Epithelial cell of esophagus (primary cell): ENCODE measurements around the gene CACNA2D1.
A peak's percentile ranks its signal among the peaks of the same experiment; 100 is the strongest.
"Not testable (repeated sequence)": the region's sequence is repeated elsewhere in the genome, so short reads cannot be mapped to it uniquely, and the experiment has no call there.

Source experiments
- DNase-seq: peaks from one replicate; pipeline ENCODE4 v3.0.0; 2010; ENCODE audit warnings: low read depth
- H3K4me3 ChIP-seq: 2 replicates; pipeline ENCODE4 v1.5.1; 2011; ENCODE audit warnings: mild to moderate bottlenecking, low read length, control low read depth
- TF ChIP-seq, protein P1 (sequence below): IDR thresholded peaks from 2 replicates; pipeline ENCODE4 v1.5.1; 2011; ENCODE audit warnings: low read depth, mild to moderate bottlenecking, low read length, control low read depth, inconsistent platforms; ENCODE audit not compliant: insufficient read depth; ENCODE audit errors: missing control alignments

The CACNA2D1 gene

GRCh38 chr7:82017334-82017943 is 426.1 kb downstream of the CACNA2D1 start:
- TF ChIP-seq, protein P1, sequence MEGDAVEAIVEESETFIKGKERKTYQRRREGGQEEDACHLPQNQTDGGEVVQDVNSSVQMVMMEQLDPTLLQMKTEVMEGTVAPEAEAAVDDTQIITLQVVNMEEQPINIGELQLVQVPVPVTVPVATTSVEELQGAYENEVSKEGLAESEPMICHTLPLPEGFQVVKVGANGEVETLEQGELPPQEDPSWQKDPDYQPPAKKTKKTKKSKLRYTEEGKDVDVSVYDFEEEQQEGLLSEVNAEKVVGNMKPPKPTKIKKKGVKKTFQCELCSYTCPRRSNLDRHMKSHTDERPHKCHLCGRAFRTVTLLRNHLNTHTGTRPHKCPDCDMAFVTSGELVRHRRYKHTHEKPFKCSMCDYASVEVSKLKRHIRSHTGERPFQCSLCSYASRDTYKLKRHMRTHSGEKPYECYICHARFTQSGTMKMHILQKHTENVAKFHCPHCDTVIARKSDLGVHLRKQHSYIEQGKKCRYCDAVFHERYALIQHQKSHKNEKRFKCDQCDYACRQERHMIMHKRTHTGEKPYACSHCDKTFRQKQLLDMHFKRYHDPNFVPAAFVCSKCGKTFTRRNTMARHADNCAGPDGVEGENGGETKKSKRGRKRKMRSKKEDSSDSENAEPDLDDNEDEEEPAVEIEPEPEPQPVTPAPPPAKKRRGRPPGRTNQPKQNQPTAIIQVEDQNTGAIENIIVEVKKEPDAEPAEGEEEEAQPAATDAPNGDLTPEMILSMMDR: peak; percentile 59
- H3K4me3 ChIP-seq: no peak overlapping the region
- DNase-seq: peak; percentile 49

DNA sequence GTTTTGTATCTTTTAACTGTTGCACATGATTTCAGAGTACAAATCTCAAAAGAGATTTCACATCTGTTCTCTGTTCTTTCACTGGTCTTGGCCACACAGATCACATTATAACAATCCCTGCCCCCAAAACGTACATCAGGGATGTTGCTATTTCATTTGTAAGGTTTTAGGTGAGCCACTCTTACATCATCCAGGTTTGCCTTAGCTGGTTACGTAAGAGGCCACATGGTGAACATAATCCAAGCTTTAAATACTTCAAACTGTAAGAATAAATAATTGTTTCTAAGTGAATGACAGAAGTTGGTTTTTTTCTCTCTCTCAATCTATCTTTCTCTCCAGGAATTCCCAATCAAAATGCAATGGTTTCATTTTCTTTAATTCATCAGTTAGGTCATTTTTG is 427.8 kb downstream of the CACNA2D1 start:
- peak; percentile 74 for DNase-seq
- TF ChIP-seq, protein P1: no peak

GRCh38 chr7:82014574-82014973 is 429.0 kb downstream of the CACNA2D1 start:
- H3K4me3 ChIP-seq: not testable (repeated sequence)
- DNase-seq: peak; percentile 72

More for the DNA sequence above, 427.8 kb downstream of the CACNA2D1 start:
- H3K4me3 ChIP-seq: no peak overlapping the region

DNA sequence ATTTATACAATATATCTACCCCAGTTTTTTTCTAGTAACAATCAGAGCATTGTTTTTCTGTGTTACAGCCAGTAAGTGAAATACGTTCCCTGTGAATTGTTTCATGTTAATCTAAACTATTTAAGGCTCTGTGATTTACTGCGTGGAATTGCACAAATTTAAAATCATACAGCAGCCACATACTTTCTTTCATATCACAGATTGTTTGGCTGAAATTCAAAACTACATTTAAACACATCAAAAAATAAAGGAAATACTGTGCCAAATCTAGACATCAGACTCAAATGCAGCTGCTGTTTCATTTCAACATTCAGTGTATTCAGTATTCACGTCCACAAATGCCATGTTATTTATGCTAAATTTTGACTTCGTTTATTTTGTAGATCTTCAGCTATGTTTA is 431.1 kb downstream of the CACNA2D1 start:
- TF ChIP-seq, protein P1: no peak
- no peak overlapping the region for H3K4me3 ChIP-seq
- no peak for DNase-seq

DNA sequence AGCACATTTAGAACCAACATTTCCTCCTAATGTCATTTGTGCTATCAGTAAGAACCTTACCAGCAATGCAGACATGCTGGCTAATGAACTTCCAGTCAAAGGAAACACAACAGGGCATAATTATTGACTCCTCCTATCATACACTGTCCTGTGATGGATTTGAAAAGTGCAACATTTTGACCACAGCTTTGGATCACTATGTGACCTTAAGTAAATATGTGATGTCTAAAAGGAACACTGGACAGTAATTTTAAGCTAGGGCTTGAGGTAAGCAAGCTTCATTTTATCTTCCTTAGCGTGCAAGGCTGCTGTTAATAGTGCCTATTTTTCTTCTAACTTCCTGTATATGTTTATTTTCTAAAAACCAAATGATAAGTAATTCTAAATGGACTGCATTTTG is 433.2 kb downstream of the CACNA2D1 start:
- H3K4me3 ChIP-seq: no peak overlapping the region
- TF ChIP-seq, protein P1: no peak
- DNase-seq: no peak

DNA sequence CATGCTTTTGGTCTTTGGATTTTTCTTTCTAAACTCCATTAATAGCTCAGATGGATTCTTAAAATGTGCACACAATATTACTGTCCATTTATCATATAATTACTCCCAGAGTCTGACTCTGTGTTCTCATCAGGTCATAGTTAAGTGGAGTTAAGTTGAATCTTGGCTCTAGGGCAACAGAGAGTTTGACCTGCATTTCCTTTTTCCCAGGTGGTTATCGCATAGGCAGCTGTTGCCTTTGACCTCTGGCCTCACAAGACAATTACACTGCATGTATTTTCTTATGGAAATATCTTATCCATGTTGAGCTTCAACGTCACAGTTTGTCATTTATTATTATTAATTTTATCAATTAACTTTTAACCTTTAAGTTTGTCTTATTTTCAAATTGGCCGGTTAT is 436.3 kb downstream of the CACNA2D1 start:
- no peak overlapping the region for H3K4me3 ChIP-seq
- no peak for DNase-seq
- TF ChIP-seq, protein P1: no peak

DNA sequence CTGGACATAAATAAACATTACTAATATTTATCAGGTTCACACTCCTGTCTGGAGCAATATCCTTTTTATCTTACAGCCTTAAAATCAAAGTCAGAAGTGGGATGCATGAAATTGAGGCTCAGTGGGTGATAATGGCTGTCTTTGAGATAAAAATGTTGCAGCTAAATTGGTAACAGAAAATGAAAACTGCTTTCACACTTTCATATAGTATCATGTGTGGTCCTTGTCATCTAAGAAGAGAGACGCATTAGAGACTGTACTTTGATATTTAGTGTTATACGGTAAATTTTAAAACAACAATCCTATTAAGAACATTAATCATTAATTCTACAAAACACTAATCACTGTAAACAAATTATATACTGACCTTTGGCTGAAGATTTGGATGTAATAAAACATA is 438.5 kb downstream of the CACNA2D1 start:
- DNase-seq: no peak
- no peak overlapping the region for H3K4me3 ChIP-seq
- TF ChIP-seq, protein P1: no peak
